Activated T-helper 1 cell treated with anti-CD3 and anti-CD28 coated beads, Interleukin-2, amount 50 U/mL, for 16 hours (primary cell): ENCODE data around the gene ST3GAL3.
A peak's percentile ranks its signal among the peaks of the same experiment; 100 is the strongest.

Source experiments
- DNase-seq, 2 donors: peaks; one replicate each; pipeline ENCODE4 v3.0.0-alpha.2; 2020; ENCODE audit warnings: low read depth in 1 of 2, low spot score in 1 of 2

The ST3GAL3 gene, protein sequence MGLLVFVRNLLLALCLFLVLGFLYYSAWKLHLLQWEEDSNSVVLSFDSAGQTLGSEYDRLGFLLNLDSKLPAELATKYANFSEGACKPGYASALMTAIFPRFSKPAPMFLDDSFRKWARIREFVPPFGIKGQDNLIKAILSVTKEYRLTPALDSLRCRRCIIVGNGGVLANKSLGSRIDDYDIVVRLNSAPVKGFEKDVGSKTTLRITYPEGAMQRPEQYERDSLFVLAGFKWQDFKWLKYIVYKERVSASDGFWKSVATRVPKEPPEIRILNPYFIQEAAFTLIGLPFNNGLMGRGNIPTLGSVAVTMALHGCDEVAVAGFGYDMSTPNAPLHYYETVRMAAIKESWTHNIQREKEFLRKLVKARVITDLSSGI

DNA sequence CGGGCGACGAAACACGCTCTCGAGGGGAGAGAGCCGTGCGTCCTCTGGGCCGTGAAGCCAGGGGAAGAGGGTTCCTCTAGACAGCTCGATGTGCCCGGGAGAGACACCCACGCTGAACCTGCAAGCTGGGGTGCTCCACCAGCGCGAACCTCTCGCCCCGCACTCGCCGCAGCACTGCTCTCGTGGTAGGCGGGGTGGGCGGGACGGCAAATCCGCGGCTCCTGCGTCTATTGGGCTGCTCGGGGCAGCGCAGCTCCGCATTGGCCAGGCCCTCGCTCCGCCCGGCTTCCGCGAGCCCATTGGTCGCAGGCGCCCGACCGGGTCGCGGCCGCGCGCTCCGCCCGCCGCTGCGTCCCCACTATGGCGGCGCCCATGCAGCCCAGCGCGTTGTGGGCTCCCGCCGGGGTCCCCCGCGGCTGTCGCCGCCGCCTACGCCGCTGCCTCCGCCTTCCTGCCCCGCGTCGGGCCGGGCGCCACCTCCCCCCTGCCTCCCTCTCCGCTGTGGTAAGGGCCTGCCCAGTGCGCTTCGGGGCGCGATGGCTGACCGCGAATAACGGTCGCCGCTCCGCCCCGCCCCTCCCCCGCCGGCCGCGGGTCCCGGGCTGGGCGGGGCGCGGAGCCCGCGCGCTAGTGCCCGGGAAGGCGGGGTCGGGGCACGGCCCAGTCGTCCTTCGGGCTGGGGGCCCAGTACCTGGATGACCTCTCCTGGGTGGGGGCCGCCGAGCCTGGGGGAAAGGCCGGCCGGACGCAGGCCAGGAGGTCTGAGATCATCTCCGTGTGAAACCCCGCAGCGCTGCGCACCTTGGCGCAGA, at the start of gene ST3GAL3:
Gene ST3GAL3, plus strand, starts transcription at position 347 of the 812 bp plus-strand sequence. CDS start 28,727 bp downstream, outside the sequence.
- DNase-seq, result peak; percentile 77 to 86

DNA sequence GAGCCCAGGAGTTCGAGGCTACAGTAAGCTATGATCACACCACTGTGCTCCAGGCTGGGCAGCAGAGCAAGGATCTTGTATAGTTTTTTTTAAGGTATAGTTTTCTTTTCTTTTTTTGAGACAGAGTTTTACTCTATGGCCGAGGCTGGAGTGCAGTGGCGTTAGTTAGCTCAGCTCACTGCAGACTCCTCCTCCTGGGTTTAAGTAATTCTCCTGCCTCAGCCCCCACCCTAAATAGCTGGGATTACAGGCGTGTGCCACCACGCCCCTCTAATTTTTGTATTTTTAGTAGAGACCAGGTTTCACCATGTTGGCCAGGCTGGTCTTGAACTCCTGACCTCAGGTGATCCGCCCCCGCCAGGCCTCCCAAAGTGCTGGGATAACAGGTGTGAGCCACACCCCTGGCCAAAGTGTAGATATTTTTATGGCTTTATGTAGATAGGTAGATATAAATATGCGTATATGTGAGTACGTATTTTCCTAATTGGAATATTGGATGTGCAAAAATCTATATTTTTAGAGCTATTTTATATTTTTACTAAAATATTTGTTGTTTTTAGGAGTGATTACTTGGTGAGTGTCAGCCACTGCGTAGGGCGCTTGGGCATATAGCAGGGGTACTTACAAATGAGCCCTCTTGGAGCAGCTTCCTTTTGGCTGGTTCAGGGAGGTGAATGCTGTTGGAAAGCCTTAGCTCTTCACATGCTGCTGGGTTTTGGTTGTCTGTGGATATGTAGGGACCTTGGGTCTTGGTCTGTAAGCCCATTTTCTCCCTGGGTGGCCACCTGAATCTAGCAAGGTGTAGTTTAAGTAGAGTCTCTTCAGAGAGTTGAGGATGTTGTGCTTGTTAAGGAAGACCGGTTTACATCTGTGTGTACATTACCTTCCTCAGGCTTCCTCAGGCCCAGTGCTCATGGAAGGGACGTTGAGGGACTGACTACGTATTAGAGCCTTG, 47.8 kb upstream of the ST3GAL3 start:
- no peak for DNase-seq

DNA sequence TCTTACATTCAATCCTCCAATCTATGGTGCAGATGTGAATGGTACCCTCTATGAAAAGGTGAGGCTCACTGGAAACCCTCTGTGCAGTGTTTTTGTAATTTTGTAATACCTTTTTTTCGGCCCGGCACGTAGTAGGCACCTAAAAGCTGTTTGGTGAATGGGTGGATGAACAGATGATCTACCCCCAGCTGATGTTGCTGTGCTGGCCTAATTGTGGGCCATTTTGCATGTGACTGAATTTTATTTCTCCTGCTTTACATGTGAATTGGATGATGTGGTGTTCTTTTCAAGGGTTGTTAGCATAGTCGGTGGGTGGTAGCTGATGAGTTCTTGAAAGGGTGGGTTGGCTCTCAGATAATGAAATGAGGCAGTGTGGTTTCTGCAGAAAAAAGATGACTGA, 47.0 kb upstream of the ST3GAL3 start:
- no peak for DNase-seq

DNA sequence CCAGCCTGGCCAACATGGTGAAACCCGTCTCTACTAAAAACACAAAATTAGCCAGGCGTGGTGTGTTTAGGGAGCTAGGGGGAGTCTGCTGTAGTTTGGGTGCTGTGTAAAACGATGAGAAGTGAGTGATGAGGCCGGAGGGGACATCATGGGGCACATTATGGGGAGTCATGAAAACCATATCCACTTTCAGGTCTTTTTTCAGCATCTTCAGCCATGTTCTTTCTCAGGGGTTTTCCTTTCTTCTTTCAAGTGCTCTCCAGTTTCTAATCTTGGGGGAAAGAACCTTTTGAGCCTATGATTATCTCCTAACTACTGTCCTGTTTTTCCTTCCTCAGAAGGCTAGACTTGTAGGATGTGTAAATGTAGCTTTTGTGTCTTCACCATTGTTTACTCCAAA, 43.0 kb upstream of the ST3GAL3 start:
- no peak for DNase-seq

DNA sequence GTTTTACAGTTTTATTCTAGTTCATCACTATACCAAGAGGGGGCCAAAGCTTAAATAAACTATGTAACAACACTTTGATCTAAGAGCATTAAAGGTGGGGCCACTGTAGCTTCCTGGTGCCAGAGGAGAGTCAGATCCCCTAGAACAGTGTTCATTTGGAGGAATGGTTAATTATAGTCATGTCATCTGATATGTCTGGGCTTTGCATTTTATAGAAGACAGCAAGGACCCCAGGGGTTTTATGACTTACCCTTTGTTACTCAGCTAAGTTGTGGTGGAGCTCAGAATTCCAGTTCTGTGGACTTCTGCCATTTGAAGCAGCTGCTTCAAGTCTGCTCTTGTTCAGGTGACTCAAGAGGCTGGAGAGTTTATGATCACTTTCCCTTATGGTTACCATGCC, 40.7 kb upstream of the ST3GAL3 start:
- no peak for DNase-seq

DNA sequence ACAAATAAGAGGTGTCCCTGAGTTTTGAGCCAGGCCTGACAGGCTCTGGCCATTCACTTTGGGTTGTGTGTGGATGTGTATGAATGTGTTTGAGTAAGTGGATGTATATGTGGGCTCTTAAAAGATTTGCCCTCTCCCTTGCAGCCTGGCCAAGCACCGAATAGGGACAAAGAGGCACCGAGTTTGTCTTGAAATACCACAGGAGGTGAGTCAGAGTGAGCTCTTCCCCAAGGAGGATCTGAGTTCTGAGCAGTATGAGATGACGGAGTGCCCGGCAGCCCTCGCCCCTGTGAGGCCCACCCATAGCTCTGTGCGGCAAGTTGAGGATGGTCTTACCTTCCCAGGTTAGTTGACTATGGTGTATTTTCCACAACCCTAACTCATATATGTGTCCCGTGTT, 38.4 kb upstream of the ST3GAL3 start:
- DNase-seq, result no peak

DNA sequence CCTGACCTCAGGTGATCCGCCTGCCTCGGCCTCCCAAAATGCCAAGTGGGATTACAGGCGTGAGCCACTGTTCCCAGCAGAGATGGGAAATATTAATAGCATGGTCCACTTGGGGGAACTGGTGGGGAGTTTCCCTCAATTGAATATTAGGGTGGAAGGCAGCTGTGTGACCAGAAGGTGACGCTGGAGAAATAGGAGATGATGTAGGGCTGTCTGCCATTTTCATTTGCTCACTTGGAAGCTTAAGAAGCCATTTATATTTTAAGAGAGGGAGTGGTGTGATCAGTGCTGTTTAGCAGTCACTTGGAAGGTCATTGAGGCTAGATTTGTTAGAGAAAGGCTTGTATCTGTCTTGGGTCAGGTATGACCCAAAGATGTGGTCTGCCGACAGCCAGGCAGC, 37.5 kb upstream of the ST3GAL3 start:
- no peak for DNase-seq

DNA sequence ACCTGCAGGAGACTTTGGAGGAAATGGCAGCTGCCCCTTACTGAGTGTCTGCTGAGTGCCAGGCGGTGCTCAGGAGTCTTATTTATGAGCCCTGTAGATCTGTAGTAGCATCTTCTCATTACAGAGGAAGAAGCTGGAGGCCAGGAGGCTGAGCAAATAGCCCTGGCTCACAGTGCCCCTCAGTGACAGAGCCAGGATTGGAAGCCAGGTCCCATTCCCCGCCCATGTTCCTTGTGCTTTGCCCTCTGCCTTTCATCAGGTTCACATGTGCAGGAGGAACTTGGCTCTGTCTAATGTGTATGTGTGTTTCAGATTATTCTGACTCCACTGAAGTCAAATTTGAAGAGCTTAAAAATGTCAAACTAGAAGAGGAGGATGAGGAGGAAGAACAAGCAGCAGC, 36.1 kb upstream of the ST3GAL3 start:
- DNase-seq, result no peak

DNA sequence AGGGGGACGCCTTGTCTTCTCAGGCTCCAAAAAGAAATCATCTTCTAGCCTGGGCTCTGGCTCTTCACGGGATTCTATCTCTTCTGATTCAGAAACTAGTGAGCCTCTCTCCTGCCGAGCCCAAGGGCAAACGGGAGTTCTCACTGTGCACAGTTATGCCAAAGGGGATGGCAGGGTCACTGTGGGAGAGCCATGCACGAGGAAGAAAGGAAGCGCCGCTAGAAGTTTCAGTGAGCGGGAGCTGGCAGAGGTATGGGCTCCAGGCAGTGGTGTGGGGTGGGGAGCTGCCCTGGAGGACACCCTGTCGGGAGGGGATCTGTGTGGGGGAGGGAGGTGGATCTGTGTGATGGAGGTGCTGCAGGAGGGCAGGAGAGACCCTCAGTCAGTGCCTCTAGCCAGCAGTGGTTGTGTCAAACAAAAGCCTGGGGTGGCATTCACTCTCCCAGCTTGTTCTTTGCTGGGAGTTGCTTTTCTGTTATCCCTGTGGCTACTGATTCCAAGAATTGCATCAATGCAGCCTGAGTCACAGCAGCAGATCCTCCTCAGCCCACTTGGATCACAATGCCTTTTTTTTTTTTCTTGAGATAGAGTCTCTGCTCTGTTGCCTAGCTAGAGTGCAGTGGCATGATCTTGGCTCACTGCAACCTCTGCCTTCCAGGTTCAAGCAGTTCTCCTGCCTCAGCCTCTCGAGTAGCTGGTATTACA, 35.6 kb upstream of the ST3GAL3 start:
- no peak for DNase-seq

DNA sequence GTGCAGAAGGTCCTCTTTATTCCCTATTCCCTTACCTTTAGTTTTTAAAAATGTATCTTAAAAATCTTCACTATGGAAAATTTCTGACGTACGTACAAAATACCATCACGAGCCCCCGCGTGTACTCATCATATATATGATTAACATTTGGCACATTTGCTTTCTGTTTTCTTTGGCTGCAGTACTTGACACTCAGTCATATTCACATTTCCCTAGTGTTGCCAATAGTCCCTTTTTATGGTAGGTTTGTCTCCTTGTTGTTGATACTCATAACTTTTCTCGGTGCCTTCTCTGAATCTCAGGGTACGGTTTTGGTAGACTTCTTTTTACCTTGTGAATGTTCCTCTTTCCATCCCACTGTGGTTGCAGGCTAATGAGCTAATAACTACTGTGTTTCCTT, 34.1 kb upstream of the ST3GAL3 start:
- no peak for DNase-seq

DNA sequence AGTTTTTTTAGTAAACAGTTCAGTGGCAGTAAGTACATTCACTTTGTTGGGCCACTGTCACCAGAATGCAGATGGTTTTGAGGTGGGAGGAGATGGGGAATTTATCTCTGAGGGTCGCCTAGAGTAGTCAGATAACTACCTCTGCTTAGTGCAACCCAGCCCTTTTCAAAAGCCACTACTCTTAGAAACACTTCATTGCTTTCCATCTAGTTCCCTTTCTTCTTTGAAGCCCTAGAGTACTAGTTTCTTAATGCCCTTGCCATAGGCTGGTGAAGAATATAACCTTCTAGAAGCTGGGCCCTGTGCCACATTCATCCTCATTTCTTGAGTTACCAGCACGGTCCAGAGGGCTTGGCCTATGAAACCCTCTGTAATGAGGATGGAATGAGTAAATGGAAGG, 28.4 kb upstream of the ST3GAL3 start:
- DNase-seq, result no peak

DNA sequence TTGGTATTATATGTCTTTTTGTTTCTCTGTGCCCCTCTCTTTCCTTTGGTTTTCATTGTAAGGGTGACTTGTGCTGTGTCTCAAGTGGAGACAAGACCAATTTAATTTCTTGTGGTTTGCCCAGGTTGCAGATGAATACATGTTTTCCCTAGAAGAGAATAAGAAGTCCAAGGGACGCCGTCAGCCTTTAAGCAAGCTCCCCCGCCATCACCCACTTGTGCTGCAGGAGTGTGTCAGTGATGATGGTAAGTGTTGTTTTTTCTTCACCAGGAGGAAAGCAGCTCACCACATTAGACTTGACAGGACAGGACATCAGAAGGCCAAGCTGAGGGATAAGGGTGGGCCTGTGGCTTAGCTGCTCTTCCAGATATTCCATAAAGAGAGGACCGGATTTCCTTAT, 23.8 kb upstream of the ST3GAL3 start:
- no peak for DNase-seq

DNA sequence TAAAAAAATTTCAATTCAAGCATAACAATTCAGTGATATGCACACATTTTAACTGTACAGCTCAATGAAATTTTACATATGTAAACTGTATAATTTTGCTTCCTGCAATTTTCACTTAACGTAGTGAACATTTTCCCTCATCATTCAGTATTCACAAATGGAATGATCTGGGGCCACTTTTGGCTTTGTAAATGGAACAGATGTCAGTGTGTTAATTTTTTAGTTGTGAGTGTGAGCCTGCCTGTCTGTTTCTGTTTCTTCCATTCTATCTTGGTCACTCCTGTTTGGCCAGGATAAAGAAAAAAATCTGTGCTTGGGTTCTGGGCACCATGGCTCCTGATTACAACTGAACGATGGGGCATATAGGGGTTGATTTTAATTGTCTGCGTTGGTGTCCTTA, 20.5 kb upstream of the ST3GAL3 start:
- DNase-seq, result no peak

DNA sequence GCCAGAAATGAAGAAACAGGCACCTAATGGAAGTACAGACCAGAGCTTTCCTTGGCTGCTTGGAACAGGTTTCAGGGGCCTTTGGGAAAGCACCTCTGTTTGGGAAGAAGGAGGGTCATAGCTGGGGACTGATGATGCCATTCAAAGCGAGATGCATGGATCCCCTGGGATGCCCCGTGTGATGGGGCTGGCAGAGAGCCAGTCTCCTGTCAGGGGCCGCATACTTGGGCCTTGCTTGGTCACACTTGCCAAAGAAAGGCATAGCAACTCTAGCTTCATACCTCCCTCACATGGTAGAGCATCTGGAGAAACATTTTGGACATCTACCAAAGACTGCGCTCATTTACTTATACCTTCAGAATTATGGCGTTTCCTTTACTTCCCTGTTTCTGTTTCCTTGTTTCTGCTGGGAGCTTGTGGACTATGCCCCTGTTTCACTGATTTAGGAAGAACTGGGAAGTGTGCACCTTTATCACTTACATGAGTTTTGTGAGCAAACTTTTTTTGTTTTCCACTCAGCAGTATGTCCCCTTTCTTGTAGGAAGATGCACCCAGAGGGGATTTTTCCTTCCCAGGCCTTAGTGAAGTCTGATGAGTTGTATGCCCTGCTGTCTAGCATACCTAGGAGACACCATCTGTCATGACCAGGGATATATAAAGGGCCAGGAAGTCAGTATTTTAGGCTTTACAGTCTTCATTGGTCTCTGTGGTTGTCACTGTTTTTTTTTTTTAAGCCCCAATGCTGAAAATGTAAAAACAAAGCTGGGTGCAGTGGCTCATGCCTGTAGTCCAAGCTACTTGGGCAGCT, 19.8 kb upstream of the ST3GAL3 start:
- no peak for DNase-seq

DNA sequence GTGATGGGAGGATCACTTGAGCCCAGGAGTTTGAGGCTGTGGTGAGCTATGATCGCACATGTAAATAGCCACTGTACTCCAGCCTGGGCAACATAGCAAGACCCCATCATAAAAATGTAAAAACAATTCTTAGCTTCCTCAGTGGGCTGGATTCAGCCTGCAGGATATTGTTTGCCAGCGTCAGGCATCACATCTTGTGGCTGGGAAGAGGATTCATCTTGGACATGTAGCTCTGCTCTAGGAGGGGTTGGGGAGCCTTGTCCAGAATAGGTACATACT, 19.3 kb upstream of the ST3GAL3 start:
- DNase-seq, result no peak

DNA sequence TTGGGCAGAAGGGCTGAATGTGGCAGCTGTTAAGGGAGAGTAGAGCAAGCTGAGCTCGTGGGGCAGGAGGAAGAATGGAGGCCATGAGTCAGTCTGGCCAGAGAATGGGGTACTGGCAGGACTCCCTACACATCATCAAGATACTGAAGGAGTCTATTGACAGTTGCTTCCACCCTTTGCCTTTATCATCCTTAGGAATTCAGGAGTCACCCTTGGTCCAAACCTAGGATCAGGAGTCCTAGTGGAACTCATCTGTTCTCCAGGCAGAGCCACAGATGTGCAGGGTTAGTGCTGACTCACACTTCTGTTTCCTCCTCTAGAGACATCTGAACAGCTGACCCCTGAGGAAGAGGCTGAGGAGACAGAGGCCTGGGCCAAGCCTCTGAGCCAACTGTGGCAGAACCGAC, 18.7 kb upstream of the ST3GAL3 start:
- DNase-seq, result no peak

DNA sequence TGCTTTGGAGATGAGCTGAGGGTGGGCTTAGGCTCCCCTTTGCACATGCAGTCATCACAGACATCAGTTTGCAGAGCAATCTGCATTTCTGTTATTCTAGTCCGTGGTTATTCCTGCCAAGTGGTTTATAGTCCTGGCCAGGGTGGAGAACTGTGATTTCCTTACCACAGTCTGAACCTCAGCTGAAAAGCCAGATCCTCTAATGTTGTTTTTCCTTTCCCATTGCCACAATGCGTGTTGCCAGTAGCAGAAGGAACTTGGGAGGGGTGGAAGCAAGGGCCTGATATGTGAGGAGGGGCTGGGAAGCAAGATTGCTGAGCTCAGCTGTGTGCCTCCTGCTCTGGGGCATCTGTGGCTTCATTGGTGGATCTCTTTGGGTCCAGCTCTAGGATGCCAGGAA, 18.0 kb upstream of the ST3GAL3 start:
- DNase-seq, result no peak

DNA sequence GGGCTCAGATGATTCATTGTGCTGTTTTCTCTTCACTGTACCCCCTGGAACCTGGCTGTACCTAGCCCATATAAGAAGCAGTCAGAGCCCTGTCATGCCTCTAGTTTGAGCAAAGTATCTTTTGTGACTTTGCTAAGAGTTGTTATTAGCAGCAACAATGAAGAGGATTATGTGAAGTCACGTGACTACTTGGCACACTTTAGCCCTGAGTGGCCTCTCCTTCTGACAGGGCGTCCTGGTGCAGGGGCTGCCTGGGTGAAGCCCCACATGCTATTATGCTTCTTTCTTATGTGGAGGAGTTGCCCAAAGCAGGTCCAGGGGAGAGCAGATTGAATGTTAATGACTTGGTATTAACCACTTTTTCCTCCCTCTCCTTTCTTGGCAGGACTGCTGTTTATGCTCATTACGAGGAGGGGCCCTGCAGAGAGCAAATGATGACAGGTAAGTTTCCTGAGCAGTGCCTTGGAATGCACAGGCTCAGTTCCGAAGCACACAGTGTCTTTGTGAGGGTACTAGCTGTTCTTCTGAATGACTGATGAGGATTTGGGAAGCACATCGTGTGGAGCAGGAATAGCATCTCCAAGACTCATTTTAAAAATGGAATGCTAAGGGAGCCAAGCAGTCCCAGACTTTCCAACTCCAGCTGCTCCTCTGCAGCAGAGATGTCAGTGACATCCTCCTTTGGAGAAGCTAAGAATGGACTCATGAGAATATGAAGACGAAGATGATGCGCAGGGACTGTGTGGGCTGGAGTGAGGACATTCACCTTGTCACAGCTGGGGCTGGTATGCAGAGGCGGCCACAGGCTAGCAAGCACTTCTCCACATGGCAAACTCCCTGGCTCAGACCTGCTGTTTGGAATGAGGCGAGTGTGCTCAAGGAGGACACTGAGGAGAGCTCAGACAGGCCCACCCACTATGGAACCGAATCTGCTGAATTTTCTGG, 15.2 kb upstream of the ST3GAL3 start:
- DNase-seq, result no peak

DNA sequence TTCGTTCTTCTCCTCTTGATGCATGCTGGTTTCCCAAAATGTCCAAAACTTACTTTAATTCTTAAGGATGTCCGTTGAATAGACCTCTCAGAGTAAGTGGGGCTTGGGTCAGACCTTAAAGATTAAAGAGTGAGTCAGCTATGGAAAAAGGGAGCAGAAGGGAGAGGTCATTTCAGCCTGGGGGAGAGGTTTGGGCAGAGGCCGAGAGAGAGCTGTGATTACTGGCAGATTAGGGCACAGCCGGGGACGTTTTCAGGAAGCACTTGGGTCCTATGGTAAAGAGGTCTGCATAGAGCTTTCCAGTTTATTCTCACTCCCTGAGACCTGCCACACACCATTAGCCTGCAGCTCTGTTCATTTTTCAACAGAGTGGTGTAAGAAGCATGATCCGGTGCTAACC, 14.0 kb upstream of the ST3GAL3 start:
- DNase-seq, result no peak
